GM19324 (cell line): Measurements from ENCODE around the gene GPS1.

Experiments used
- ATAC-seq: cut with Tn5 transposase; IDR thresholded peaks from one replicate; pipeline ENCODE4 v1.9.1; 2021; ENCODE audit warnings: mild to moderate bottlenecking, moderate library complexity; ENCODE audit not compliant: unreplicated experiment, low FRiP score

Gene GPS1

DNA sequence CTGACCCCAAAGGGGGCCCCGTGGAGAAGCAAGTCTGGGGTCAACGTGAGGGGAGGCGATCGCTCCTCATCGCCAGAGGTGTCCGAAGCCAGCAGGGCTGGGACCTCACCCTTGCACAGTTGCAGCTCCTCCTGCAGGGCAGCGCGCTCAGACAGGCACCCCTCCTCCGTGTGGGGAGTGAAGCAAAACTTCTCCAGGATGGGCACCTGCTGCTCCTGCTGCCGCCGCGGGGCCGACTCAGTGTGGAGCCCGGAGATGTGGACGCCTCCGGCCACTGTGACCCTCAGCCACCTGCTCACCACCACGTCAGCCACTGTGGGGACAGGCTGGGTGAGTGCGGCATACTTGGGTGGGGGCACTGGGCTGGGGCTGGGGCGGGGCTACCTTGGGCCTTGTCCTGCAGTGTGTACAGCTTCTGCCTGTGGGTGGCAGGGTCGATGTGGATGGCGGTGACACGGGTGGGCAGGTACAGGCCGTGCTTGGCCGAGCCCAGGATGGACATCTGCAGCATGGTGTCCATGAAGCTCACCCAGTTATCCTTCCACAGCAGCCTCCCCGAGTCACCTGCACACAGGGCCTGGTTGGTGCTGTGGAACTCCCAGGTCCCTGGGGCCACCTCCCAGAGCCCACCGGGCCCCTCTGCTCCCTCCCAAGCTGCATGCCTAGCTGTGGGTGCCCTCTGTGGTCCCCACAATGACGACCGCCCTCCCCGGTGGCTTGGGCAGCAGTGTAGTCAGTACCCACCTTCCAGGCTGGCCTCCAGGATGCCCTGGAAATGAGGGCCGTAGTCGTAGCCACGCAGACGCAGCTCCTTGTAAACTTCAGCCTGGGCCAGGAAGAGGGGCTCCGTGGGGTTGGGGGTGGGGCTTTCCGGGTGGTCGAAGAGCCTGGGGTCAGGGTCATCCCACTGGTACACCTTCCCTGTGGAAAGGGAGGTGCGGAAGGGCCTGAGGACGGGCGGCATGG is 35.5 kb downstream of the GPS1 start:
- no peak for ATAC-seq

DNA sequence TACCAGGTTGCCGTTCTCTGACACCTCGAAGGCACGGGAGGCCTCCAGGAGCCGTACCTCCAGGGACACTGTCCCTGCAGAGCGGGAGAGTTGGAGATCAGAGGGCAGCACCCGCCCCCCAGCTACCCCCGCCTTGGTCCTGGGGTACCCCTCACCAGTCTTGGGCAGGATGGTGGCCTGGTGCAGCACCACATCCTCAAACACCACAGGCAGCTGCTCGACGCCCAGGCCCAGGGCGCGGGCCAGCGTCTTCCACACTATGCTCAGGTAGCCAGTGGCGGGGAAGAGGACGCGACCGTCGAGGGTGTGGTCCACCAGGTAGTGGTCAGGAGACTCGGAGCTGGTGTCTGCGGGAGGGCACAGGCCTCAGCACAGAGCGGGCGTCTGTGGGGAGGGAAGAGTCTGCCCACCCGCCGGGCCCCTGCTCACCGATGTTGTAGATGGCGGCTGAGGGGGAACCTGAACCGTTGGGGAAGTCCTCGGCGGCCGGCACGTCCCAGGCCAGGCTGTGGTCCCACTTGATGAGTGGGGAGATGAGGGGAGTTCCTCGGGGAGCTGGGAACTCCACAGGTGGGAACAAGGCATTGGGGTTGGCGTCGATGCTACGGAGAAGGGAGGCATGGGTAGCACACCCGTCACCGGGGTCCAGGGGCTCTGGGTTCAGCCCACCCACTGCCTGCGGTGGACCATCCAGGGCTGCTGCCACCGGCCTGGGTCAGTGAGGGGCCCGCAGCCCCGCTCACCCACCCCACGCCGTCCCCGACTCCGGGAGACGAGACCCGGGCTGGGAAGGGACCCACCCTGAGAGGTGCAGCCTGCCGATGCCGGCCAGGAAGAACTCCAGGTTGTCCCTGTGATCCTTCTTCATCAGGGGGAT is 36.5 kb downstream of the GPS1 start:
- ATAC-seq, result no peak

DNA sequence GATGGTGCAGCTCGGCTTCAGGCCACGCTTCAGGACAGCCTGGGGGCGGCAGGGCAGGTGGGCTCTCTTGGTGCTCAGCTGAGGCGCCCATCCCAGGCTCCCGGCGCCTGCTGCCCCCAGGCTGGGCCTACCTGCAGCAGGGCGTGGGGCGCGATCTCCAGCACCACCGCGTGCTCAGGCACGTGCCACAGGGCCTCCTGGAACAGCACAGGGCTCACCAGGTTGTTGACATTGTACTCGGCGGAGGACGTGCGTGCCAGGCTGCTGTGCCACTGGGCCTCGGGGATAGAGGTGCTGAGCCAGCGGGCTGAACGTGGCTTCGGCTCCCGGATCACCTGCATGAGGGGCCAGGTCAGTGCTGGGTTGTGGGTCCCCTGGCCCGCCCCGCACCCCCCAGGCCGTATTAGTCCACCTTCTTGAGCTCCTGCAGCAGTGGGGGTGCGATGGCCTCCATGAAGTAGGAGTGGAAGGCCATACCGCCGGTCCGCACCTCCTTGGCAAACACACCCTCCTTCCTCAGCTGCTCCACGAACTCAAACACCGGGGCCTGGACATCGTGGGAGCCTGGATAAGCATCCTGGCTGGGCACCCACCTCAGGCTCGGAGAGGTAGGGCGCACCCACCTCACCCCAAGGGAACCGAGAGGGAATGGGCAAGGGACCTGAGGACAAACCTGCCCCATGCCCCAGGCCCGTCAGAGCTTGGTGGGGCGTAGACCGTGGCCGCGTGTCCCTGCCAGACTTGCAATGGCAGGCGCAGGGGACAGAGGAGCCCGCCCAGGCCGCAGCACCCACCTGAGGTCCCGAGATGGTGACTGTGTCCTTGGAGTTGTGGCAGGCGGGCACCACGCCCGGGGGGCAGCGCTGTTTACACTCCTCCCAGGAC is 37.4 kb downstream of the GPS1 start:
- no peak for ATAC-seq

DNA sequence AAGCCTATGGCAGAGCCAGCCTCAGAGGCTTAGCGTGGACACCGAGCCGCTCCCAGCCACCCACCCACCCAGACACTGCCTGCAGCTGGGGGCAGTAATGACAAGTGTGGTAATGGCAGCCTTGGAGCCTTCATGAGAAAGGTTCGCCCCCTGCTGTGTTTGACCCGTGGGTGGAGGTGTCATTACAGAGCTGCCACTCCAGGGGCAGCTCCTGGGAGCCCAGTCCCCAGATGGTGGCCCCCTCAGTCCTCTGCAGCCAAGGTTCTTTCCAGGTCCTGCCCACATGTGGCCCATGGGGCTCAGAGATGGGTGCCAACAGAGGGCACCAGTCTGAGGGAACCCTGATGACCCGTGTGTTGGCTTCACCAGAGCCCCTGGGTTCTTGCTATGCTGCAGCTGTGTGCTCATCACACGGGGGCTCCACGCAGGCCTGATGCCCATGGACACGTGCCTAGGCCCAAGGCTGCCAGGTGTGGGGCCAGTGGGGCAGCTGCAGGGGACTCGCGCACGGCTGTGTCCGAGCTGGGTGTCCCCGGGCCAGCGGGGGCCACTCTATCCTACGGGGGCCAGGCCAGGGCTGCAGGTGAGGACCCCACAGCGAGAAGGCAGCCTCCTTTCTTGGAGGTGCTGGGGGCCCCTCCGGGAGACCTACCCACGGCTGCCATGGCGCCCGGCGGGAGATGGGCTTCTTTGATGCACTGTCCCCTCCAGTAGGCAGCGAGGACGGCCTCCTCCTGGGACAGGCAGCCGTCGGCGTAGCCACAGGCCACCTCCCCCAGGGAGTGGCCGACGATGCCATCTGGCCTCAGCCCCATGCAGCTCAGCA is 38.2 kb downstream of the GPS1 start:
- ATAC-seq, result no peak

DNA sequence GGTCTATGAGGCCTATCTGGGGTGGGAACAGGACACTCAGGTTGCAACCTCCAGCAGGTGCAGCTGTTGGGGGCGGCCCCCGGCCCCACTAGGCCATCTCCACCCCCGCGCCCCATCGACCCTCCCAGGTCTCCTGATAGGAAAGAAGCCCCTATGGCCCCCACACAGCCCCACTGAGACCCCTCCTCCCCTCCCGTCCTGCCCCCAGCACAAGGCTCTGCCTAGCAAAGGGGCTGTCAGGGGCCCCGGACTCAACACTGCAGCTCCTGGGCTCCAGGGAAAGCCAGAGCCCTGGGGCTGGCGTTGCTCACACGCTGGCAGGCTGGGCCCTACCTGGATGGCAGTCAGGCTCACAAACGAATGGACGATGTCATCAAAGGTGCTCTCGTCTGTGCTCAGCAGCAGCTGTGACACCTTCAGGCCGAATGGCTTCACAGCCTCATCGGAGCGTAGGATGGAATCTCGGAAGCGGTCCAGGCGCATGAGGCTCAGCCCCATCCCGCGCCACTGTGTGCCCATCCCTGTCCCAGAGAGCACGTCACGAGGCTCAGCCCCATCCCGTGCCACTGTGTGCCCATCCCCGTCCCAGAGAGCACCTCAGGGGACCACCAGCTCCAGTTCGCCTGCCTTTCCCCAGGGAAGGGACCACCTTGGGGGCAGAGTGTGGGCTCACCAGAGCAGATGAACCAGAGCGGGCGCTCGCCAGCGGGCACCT is 39.0 kb downstream of the GPS1 start:
- no peak for ATAC-seq

DNA sequence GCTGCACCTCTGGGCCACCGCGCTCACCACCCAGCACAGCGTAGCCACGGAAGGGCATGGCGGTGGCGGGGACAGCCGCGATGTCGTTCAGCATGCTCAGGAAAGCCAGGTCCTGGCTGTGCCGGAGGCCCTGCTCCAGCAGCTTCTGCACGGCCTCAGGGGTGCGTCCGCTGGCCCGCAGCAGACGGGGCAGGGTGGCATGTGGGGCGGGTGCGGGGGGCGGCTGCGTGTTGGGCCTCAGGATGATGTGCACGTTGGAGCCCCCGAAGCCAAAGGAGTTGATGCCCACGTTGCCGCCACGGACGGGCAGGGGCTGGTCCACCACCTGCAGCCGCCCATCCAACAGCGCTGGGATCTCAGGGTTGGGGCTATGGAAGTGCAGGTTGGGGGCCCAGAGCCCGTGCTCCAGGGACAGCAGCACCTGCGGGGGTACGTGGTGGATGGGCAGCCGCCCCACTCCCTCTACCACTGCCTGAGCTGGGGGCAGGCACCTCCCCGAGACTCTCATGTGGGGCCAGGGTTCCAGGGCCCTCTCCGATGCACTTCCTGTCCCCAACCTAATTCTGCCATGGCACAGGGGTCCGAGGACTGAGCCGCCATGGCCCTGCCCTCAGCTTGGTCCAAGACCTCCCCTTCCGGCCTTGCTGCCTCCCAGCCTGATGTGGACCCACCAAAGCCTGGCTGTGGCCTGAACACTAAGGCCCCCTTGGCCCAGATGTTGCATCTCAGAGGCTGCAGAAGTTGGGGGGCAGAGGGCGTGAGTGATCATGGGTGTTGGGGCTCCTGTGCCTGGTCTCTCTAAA is 39.8 kb downstream of the GPS1 start:
- no peak for ATAC-seq

DNA sequence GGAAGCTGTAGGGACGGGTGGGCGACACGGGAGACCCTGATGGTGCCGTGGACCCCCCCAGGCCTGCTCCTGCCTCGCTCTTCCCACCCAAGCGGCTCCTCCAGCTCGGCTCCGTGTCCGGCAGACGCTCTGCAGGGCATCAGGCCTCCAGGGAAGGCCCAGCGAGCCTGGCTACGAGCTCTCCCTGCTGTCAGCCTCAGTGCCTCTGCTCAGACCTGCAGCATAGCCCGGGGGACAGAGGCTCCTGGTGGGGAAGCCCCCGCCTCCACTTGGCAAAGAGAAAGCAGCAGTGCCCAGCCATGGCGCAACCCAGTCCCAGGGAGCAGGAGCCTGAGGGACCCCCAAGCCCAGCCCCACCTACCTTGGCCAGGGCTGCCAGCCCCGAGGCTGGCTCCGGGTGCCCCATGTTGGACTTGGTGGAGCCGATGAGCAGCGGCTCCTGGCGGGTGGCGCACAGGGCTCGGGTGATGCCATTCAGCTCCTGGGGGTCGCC is 40.4 kb downstream of the GPS1 start:
- ATAC-seq, result no peak

DNA sequence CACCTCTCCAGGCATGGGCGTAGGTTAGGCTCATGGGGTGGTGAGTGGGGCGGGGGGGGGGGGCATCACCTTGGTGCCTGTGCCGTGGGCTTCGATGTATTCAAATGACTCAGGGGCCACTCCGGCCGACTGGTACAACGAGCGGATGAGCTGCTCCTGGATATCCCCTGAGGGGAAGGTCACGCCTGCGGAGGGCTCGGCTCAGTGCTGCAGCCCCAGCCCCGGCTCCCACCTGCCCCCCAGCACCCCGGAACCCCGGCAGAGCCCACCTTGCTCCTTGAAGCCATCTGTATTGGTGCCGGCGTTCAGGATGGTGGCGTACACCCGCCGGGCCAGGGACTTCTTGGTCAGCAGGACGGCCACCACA is 40.9 kb downstream of the GPS1 start:
- no peak for ATAC-seq

DNA sequence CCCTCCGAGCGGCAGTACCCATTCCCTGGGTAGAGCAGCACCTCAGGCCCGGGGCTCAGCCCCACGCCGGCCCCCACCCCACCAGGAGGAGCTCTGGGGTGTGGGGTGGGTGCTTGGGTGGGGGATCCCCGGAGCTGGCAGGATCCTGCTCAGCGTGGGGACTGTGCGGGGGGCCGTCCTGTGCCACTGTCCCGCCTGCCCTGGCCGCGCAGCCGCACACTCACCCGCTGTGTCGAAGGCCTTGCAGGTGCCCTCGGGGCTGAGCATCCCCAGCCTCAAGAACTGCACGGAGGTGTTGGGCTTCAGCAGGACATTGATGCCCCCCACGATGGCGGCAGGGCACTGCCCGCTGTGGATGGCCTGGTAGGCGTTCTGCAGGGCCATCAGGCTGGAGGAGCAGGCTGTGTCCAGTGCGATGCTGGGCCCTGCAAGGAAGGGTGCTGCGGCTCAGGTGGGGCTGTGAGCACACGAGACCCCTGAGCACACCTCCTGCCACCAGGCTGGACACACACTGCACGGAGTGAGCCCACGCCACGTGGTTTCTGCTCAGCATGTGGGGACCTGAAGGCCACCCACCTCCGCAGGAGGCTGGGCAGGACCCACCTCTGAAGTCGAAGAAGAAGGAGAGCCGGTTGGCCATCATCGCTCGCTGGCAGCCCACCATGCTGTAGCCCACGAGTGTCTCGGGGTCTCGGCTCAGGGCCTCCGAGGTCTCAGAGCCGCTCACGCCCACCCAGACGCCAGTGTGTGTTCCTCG is 41.5 kb downstream of the GPS1 start:
- ATAC-seq, result no peak

DNA sequence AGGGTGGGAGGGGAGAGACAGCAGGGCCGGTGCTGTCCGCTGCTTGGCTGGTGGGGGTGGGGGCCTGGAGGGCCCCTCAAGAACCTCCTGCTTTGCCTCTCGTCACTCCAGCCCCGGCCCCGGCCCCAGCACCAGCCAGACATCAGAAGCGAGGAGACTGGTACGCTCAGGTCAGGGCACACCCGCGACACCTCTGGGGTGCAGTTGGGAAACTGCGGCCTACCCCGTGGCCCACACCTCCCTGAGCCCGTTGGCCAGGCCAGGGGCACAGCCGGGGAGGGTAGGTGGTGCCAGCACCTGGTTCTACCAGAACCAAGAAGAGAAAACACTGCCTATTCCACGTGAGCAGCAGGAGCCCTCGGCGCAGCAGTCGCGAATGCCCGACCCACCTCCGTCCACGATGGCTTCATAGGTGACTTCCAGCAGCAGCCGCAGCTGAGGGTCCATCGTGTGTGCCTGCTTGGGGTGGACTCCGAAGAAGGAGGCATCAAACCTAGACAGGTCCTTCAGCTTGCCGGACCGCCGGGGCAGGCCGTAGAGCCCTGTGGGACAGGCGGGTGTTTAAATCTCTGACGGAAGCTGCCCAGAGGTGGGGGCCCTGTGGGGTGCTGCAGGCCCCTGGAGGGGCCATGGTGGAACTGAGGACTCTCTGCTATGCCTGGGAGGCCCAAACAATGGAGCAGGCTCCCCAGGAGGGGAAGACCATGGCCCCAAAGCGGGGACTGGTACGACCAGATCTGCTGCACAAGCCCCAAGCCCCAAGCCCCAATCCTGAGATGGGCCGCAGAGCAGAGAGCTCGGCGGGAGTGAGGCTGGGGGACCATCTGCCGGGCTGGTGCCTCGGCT is 43.5 kb downstream of the GPS1 start:
- no peak for ATAC-seq

DNA sequence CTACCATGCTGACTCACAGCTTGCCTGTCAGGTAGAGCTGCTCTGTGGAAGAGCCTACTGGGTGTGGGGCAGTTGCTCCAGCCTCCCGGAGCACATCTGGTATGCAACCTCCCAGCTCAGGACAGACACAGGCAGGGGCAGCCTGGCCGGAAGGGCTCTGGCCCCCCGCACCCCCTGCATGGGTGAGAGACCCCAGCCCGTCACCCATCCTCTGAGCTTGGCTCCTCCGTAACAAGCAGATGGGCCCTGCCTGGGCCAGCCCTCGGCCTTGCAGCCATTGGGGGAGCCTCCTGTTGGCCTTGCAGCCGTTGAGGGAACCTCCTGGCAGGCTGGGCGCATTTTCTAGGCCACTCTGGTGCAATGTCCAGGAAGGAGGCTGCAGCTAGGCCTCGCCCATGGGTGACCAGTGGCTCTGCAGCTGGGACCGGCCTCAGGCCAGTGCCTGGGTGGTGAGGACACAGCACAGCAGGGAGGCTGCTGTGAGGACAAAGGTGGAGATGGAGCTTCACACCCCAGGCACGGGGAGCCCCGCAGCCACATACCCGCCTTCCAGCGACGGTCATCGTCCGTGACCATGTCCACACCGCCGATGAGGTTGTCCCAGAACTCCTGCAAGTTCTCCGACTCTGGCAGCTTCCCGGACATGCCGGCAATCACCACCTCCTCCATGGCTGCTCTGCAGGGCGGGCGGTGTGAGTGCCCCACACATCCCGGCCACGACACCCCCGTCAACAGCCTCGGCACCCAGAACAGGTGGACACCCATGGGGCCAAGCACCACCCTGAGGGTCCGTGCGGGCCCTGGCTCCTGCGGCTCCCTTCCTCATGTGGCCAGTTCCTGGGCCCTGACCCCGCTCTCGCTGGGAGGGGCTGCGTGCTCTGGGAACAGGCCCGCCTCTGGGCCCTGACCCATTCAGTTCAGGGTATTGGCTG is 44.3 kb downstream of the GPS1 start:
- no peak for ATAC-seq

DNA sequence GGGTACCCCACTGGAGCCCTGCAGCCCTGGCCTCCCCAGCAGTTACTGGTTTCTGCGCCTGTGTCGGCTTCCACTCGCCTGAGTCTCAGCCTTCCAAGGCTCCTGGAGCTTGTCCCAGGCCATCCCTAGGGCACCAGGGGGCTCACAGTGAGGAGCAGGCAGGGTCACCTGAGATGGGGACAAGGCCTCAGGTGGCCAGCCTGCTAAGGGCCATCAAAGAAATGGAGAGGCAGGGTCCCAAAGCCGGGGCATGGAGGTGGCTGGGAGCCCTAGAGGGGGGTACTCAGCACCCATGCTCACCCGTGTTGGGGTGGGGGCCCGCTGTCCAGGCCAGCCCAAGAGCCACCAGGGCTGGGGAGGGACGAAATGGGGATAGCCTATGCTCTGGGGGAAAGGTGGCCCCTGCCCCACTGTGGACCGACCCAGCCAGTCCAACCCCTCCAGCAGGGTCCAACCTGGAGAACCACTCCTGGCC is 45.0 kb downstream of the GPS1 start:
- ATAC-seq, result no peak

DNA sequence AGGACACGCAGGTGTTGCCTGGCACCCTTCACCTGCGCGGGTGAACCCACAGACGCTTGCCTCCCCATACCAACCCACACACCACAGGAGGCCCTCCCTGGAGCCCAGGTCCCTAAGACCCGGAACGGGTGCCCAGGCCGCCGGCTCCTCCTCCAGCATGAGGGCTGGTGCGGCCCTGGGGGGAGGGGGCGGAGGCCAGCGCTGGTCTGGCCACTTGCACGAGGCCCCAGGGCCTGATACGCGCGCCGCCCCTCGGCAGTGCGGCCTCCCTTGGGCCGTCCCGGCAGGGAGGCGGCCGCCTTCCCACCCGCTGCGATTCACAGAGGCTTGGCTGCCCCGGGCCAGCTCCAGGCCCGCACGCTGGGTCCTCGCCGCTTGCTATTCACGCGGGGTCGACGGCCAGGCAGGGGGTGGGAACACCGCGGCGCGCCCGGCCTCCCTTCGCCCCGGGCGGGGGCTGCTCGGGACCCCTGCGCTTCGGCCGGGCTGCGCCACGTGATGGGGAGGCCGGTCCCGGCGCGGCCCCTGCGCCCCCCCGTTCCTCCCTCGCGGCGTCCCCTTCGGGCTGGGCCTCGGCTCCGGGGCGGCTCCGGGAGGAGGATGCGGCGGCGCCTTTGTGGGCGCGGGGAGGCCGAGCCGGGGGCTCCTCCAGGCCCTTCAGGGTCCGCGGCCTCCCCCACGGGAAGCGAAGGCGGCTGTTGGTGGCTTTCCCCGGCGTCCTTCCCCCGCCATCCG is 45.7 kb downstream of the GPS1 start:
- ATAC-seq, result peak; percentile 1

DNA sequence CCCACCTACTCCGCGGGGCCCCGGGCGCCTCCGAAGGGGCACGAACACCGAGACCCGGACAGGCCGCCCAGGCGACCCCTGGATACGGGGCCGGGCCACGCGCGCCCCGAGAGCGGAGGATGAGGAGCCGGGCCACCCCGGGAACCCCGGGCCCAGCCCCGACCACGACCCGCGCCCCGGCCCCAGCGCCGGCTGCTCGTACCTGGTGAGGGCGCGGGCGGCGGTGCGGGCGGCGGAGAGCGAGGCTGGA is 46.1 kb downstream of the GPS1 start:
- ATAC-seq, result no peak
